GM21717 (cell line): Measurements from ENCODE around the gene FBRSL1.
"Not testable (repeated sequence)": the region's sequence is repeated elsewhere in the genome, so short reads cannot be mapped to it uniquely, and the experiment has no call there.

ENCODE experiments used
- ATAC-seq: cut with Tn5 transposase; IDR thresholded peaks from one replicate; pipeline ENCODE4 v1.9.1; 2021; ENCODE audit warnings: mild to moderate bottlenecking, moderate library complexity; ENCODE audit not compliant: unreplicated experiment

The FBRSL1 gene

GRCh38 chr12:132522592-132523380 is 32.8 kb downstream of the FBRSL1 start:
- no peak for ATAC-seq

GRCh38 chr12:132523576-132524331 is 33.8 kb downstream of the FBRSL1 start:
- ATAC-seq = no peak

- ATAC-seq = no peak
These were observed 34.5 kb downstream of the FBRSL1 start for GRCh38 chr12:132524405-132524804.

GRCh38 chr12:132525011-132525832 is 35.3 kb downstream of the FBRSL1 start:
- no peak for ATAC-seq

- ATAC-seq = no peak
These were observed 36.0 kb downstream of the FBRSL1 start for GRCh38 chr12:132525833-132526455.

- ATAC-seq = no peak
These were observed 37.4 kb downstream of the FBRSL1 start for GRCh38 chr12:132527186-132527882.

- no peak for ATAC-seq
These were observed 37.9 kb downstream of the FBRSL1 start for GRCh38 chr12:132527883-132528264.

GRCh38 chr12:132528564-132529106 is 38.7 kb downstream of the FBRSL1 start:
- ATAC-seq = no peak

- no peak for ATAC-seq
These were observed 39.3 kb downstream of the FBRSL1 start for GRCh38 chr12:132529156-132529839.

GRCh38 chr12:132529906-132530305 is 40.0 kb downstream of the FBRSL1 start:
- no peak for ATAC-seq

GRCh38 chr12:132530447-132530846 is 40.5 kb downstream of the FBRSL1 start:
- no peak for ATAC-seq

GRCh38 chr12:132530851-132531250 is 40.9 kb downstream of the FBRSL1 start:
- ATAC-seq = no peak

GRCh38 chr12:132532711-132533583 is 43.0 kb downstream of the FBRSL1 start:
- ATAC-seq = not testable (repeated sequence)

- ATAC-seq = no peak
These were observed 43.6 kb downstream of the FBRSL1 start for GRCh38 chr12:132533584-132533958.

- no peak for ATAC-seq
These were observed 44.1 kb downstream of the FBRSL1 start for GRCh38 chr12:132534076-132534475.

- ATAC-seq = no peak
These were observed 45.1 kb downstream of the FBRSL1 start for GRCh38 chr12:132535019-132535418.

- ATAC-seq = no peak
These were observed 46.3 kb downstream of the FBRSL1 start for GRCh38 chr12:132536102-132536876.

GRCh38 chr12:132537049-132537448 is 47.1 kb downstream of the FBRSL1 start:
- no peak for ATAC-seq
